ENCODE measurements around the gene TRAPPC2B.

The TRAPPC2B gene

GRCh38 chr19:57362997-57363687, at the start of gene TRAPPC2B, which contains the start of gene ZNF547:
TRAPPC2B (plus strand) TSS chr19:57363551; CDS start chr19:57364834, 1,283 bp downstream.
ZNF547 (plus strand) TSS chr19:57363551; CDS start chr19:57368556, 5,005 bp downstream.
- peak; percentile 99 for DNase-seq

GRCh38 chr19:57314146-57314545, 49.2 kb upstream of the TRAPPC2B start:
- no peak for DNase-seq

GRCh38 chr19:57317503-57317902, 45.8 kb upstream of the TRAPPC2B start:
- DNase-seq, result no peak

GRCh38 chr19:57319869-57320179, 43.5 kb upstream of the TRAPPC2B start:
- no peak for DNase-seq

GRCh38 chr19:57320180-57321084, 42.9 kb upstream of the TRAPPC2B start, which contains the start of gene ZNF543:
ZNF543 (plus strand) TSS chr19:57320472; CDS start chr19:57320854, 382 bp downstream.
- DNase-seq, result peak; percentile 93

- no peak for DNase-seq
Observed at GRCh38 chr19:57321116-57321515, 42.2 kb upstream of the TRAPPC2B start.

GRCh38 chr19:57321751-57322150, 41.6 kb upstream of the TRAPPC2B start:
- no peak for DNase-seq

GRCh38 chr19:57324992-57325391, 38.4 kb upstream of the TRAPPC2B start:
- DNase-seq, result no peak

GRCh38 chr19:57327993-57328392, 35.4 kb upstream of the TRAPPC2B start:
- no peak for DNase-seq

- no peak for DNase-seq
Observed at GRCh38 chr19:57334191-57334590, 29.2 kb upstream of the TRAPPC2B start.

GRCh38 chr19:57338877-57339276, 24.5 kb upstream of the TRAPPC2B start:
- DNase-seq, result no peak

- no peak for DNase-seq
Observed at GRCh38 chr19:57342582-57342981, 20.8 kb upstream of the TRAPPC2B start.

- no peak for DNase-seq
Observed at GRCh38 chr19:57348136-57348535, 15.2 kb upstream of the TRAPPC2B start.

- DNase-seq, result peak; percentile 88
Observed at GRCh38 chr19:57350877-57351805, 12.2 kb upstream of the TRAPPC2B start, which contains the start of gene ZNF304. ZNF304 (plus strand) TSS chr19:57351271; CDS start chr19:57351665, 394 bp downstream.

GRCh38 chr19:57351867-57352266, 11.5 kb upstream of the TRAPPC2B start:
- DNase-seq, result no peak

- no peak for DNase-seq
Observed at GRCh38 chr19:57355916-57356315, 7.4 kb upstream of the TRAPPC2B start.

- DNase-seq, result no peak
Observed at GRCh38 chr19:57357406-57357805, 5.9 kb upstream of the TRAPPC2B start.

- no peak for DNase-seq
Observed at GRCh38 chr19:57359300-57359699, 4.1 kb upstream of the TRAPPC2B start.

GRCh38 chr19:57362419-57362818, 932 bp upstream of the TRAPPC2B start:
- DNase-seq, result no peak

- DNase-seq, result no peak
Observed at GRCh38 chr19:57363688-57364181, 384 bp downstream of the TRAPPC2B start.

GRCh38 chr19:57366776-57367175, 3.4 kb downstream of the TRAPPC2B start:
- DNase-seq, result no peak

- no peak for DNase-seq
Observed at GRCh38 chr19:57374179-57374578, 10.8 kb downstream of the TRAPPC2B start.

Measured in CD4-positive, alpha-beta T cell treated with Interleukin-15 for 1 hour (primary cell).